ENCODE data around the gene CCDC116. TPM values are rescaled to one million over a fixed set of nuclear protein-coding genes. Genes with fewer than 3 reads are reported as not detected.

Gene CCDC116
- total and polyA plus RNA-seq, 10 of the 15 experiments (the other 5 are each of a cell fraction or from before 2014, with no cell fraction given), result 0.04 to 0.18 (median 0.04) TPM; not detected in 6

DNA sequence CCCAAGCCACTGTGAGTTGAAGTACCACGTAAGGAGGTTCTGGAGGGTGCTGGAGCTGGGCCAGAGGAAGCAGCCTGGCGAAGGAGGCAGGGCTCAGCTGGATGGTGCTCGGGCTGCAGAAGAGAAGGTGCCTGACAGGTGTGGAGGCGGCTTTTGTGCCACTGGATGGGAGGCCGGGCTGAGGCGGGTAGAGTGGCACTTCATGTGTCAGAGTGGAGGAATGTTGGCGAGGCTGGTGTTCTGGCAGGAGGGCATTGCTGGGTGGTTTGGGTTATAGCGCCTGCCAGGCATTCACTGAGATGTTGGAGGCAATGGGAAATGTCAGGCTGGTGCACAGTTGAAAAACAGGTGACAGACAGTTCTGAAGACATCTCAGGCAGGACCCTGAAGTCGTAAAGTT lies 40.9 kb upstream of the CCDC116 start:
- ChIA-PET SMC1A (ENCODE audit: uncharacterized antibody, unreplicated experiment) (interaction anchor here (1.0 kb wide), 1 partner anchor 23 kb away, joined by 3 read pairs; no protein-coding TSS in a partner anchor), RAD21 (ENCODE audit: unreplicated experiment) (interaction anchor here (1.8 kb wide), 1 partner anchor 12 kb away, joined by 4 read pairs; no protein-coding TSS in a partner anchor), CTCF (no interaction called here), POLR2A (no interaction called here)
- Histone ChIP-seq H3K27ac (ENCODE audit: control insufficient read depth, insufficient read depth) (no peak overlapping the region), H2AFZ (ENCODE audit: control insufficient read depth, low read depth, low read length) (no peak overlapping the region), H3K4me2 (ENCODE audit: control insufficient read depth, insufficient read depth) (no peak overlapping the region), H3K9ac (ENCODE audit: control insufficient read depth, insufficient read depth, low read length) (no peak overlapping the region), H3K4me3 (no peak overlapping the region), H3K36me3 (ENCODE audit: control insufficient read depth in 2 of 2, insufficient read depth in 2 of 2, low read length in 1 of 2) (peaks cover 31 to 33% of the 10 kb centered on the region in 2 experiments), H3K27me3 (replicated peaks in 1 of 2; ENCODE audit: control insufficient read depth in 2 of 2, insufficient read depth in 2 of 2, low read length in 1 of 2) (no peaks in the 10 kb centered on the region), H4K20me1 (ENCODE audit: control insufficient read depth, insufficient read depth) (peaks cover 15% of the 10 kb centered on the region), H3K9me3 (replicated peaks; ENCODE audit: control insufficient read depth, insufficient read depth, low read length) (no peaks in the 10 kb centered on the region), H3K4me1 (ENCODE audit: control insufficient read depth, insufficient read depth, low read length) (peaks cover 21% of the 10 kb centered on the region), H3K79me2 (ENCODE audit: control insufficient read depth, insufficient read depth, low read length) (peaks cover 62% of the 10 kb centered on the region)
- in situ Hi-C loops (cut with MboI) (no loop called here), intact Hi-C loops (cut with micrococcal nuclease; ENCODE audit: unreplicated experiment) (no loop called here)
- 89% methylated on average over 9 of the region's 9 CpGs for WGBS (ENCODE audit: insufficient coverage, insufficient replicate concordance, low lambda C conversion rate, missing lambda C conversion rate)
- TF ChIP-seq POLR2A (IDR thresholded peaks at IDR 0.05; ENCODE audit: low read depth, low read length), result 0 out of 2 replicates have a peak, but pooled peaks have one; percentile 23
- TF ChIP-seq ZNF24 (IDR thresholded peaks at IDR 0.05), result no peak
- no peak for TF ChIP-seq ZNF217 (IDR thresholded peaks at IDR 0.05)
- FAIRE-seq (no peak), DNase-seq (ENCODE audit: low read depth, low spot score) (no peak), ATAC-seq (no peak)
- no TSS peak for BruUV-seq (replicated peaks)

DNA sequence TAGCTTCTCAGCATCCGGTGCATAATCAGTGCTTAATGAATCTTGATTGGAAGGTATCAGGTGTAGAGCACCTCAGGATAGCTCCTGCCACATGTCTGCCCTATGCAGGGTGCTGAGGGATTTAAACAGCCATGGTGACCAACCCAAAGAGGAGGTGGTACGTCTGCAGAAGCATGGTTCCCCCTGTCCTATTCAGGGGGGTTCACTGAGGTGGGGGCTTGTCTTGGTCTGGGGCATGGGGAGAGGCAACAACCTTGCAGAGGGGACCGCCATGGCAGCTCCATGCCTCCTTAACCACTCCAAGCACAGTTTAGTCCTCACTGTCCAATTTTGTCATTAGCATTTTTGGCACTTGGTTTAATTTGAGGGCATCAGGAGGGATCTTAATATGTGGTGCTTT lies 40.1 kb upstream of the CCDC116 start:
- WGBS (ENCODE audit: insufficient coverage, insufficient replicate concordance, low lambda C conversion rate, missing lambda C conversion rate), result 93% methylated on average over 3 of the region's 3 CpGs
- no peak for ATAC-seq
- RAD21 ChIA-PET (ENCODE audit: unreplicated experiment), result interaction anchor here (1.8 kb wide), 1 partner anchor 13 kb away, joined by 4 read pairs; no protein-coding TSS in a partner anchor
- in situ Hi-C loops (cut with MboI), result no loop called here
- SMC1A ChIA-PET (ENCODE audit: uncharacterized antibody, unreplicated experiment), result interaction anchor here (1.1 kb wide), 1 partner anchor 37 kb away, joined by 3 read pairs; no protein-coding TSS in a partner anchor
- POLR2A ChIA-PET, result no interaction called here
- CTCF ChIA-PET, result interaction anchor here (1.0 kb wide), 1 partner anchor 50 kb away, joined by 3 read pairs; the partner anchor contains the start of gene SDF2L1
- peaks cover 64% of the 10 kb centered on the region for H3K79me2 ChIP-seq (ENCODE audit: control insufficient read depth, insufficient read depth, low read length)
- no peak for FAIRE-seq
- peaks cover 17% of the 10 kb centered on the region for H3K4me1 ChIP-seq (ENCODE audit: control insufficient read depth, insufficient read depth, low read length)
- no peak overlapping the region for H2AFZ ChIP-seq (ENCODE audit: control insufficient read depth, low read depth, low read length)
- DNase-seq (ENCODE audit: low read depth, low spot score), result no peak
- no peak overlapping the region for H3K4me3 ChIP-seq
- H3K27me3 ChIP-seq (replicated peaks in 1 of 2; ENCODE audit: control insufficient read depth in 2 of 2, insufficient read depth in 2 of 2, low read length in 1 of 2), result no peaks in the 10 kb centered on the region
- H3K9ac ChIP-seq (ENCODE audit: control insufficient read depth, insufficient read depth, low read length), result no peak overlapping the region
- no peaks in the 10 kb centered on the region for H3K9me3 ChIP-seq (replicated peaks; ENCODE audit: control insufficient read depth, insufficient read depth, low read length)
- peaks cover 31 to 33% of the 10 kb centered on the region in 2 experiments for H3K36me3 ChIP-seq (ENCODE audit: control insufficient read depth in 2 of 2, insufficient read depth in 2 of 2, low read length in 1 of 2)
- no peak overlapping the region for H3K4me2 ChIP-seq (ENCODE audit: control insufficient read depth, insufficient read depth)
- no peak overlapping the region for H3K27ac ChIP-seq (ENCODE audit: control insufficient read depth, insufficient read depth)
- peaks cover 15% of the 10 kb centered on the region for H4K20me1 ChIP-seq (ENCODE audit: control insufficient read depth, insufficient read depth)
- intact Hi-C loops (cut with micrococcal nuclease; ENCODE audit: unreplicated experiment), result no loop called here
- no TSS peak for BruUV-seq (replicated peaks)
- no peak for TF ChIP-seq GABPA (IDR thresholded peaks at IDR 0.05; ENCODE audit: low read depth)
- no peak for TF ChIP-seq STAT3 (IDR thresholded peaks at IDR 0.05; ENCODE audit: low read depth, low read length)
- no peak for TF ChIP-seq DPF2 (IDR thresholded peaks at IDR 0.05)
- TF ChIP-seq HDAC2 (IDR thresholded peaks at IDR 0.05), result no peak
- TF ChIP-seq SREBF1 (IDR thresholded peaks at IDR 0.05; ENCODE audit: low read length), result no peak
- no peak for TF ChIP-seq LARP7 (IDR thresholded peaks at IDR 0.05)
- TF ChIP-seq, protein P1, sequence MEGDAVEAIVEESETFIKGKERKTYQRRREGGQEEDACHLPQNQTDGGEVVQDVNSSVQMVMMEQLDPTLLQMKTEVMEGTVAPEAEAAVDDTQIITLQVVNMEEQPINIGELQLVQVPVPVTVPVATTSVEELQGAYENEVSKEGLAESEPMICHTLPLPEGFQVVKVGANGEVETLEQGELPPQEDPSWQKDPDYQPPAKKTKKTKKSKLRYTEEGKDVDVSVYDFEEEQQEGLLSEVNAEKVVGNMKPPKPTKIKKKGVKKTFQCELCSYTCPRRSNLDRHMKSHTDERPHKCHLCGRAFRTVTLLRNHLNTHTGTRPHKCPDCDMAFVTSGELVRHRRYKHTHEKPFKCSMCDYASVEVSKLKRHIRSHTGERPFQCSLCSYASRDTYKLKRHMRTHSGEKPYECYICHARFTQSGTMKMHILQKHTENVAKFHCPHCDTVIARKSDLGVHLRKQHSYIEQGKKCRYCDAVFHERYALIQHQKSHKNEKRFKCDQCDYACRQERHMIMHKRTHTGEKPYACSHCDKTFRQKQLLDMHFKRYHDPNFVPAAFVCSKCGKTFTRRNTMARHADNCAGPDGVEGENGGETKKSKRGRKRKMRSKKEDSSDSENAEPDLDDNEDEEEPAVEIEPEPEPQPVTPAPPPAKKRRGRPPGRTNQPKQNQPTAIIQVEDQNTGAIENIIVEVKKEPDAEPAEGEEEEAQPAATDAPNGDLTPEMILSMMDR (IDR thresholded peaks at IDR 0.05 in 2 of 3, conservative IDR thresholded peaks at IDR 0.05 in 1 of 3; ENCODE audit: control insufficient read depth in 2 of 3, extremely low read depth in 1 of 3, insufficient read depth in 1 of 3, low read depth in 3 of 3, low read length in 3 of 3), result no peak
- no peak for TF ChIP-seq ZSCAN29 (IDR thresholded peaks at IDR 0.05)
- TF ChIP-seq, protein P2, sequence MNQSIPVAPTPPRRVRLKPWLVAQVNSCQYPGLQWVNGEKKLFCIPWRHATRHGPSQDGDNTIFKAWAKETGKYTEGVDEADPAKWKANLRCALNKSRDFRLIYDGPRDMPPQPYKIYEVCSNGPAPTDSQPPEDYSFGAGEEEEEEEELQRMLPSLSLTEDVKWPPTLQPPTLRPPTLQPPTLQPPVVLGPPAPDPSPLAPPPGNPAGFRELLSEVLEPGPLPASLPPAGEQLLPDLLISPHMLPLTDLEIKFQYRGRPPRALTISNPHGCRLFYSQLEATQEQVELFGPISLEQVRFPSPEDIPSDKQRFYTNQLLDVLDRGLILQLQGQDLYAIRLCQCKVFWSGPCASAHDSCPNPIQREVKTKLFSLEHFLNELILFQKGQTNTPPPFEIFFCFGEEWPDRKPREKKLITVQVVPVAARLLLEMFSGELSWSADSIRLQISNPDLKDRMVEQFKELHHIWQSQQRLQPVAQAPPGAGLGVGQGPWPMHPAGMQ (IDR thresholded peaks at IDR 0.05; ENCODE audit: borderline replicate concordance), result no peak
